Activated B cell treated with CpG ODN at 0.5 μM for 24 hours (primary cell): Measurements from ENCODE around the gene GSAP. TPM values are rescaled to one million over a fixed set of nuclear protein-coding genes. Genes with fewer than 3 reads are reported as not detected.

Source experiments
- ATAC-seq: fragments of 200-7000 bp; cut with Tn5 transposase; one replicate; pipeline ENCODE4 v1.10.0; 2021; ENCODE audit warnings: low read depth, mild to moderate bottlenecking, moderate library complexity
- CTCF ChIA-PET: fragments of 350-600 bp; sonication (Branson Sonifier 250); formaldehyde crosslinking; loops from one replicate; lab custom pipeline; 2021; ENCODE audit warnings: antibody characterized with exemption; lab: Charles Lee
- POLR2A ChIA-PET: fragments of 350-600 bp; sonication (Branson Sonifier 250); formaldehyde crosslinking; loops from one replicate; lab custom pipeline; 2021; ENCODE audit warnings: antibody characterized with exemption; lab: Charles Lee
- DNase-seq: peaks from one replicate; pipeline ENCODE4 v3.0.0; 2022
- H3K27ac Mint-ChIP-seq: one replicate; pipeline ENCODE4 v1.8.0; 2020; ENCODE audit warnings: mixed read lengths
- H3K27me3 Mint-ChIP-seq: one replicate; pipeline ENCODE4 v1.8.0; 2021; ENCODE audit warnings: mixed read lengths
- H3K36me3 Mint-ChIP-seq: one replicate; pipeline ENCODE4 v1.8.0; 2021; ENCODE audit warnings: low read depth, mixed read lengths
- H3K4me1 Mint-ChIP-seq: one replicate; pipeline ENCODE4 v1.8.0; 2021; ENCODE audit warnings: mixed read lengths
- H3K4me3 Mint-ChIP-seq: one replicate; pipeline ENCODE4 v1.8.0; 2020; ENCODE audit warnings: mild to moderate bottlenecking, mixed read lengths
- H3K9me3 Mint-ChIP-seq: one replicate; pipeline ENCODE4 v1.8.0; 2020; ENCODE audit warnings: mixed read lengths
- intact Hi-C: fragments of 100-400 bp; cut with micrococcal nuclease; formaldehyde crosslinking; loops from one replicate; pipeline ENCODE4 v1.15.1; 2024
- total RNA-seq: library from RNA; stranded (reverse); gene quantifications from 2 replicates; pipeline ENCODE4 v1.2.3, GENCODE V29; 2022
- TF ChIP-seq, protein P1 (sequence below): fragments of 200-600 bp; IDR thresholded peaks from one replicate; pipeline ENCODE4 v1.8.0; 2022; ENCODE audit warnings: antibody characterized with exemption, mild to moderate bottlenecking

GSAP gene
- total RNA-seq, 1 donor from 2014 or later = 91.2 TPM

DNA sequence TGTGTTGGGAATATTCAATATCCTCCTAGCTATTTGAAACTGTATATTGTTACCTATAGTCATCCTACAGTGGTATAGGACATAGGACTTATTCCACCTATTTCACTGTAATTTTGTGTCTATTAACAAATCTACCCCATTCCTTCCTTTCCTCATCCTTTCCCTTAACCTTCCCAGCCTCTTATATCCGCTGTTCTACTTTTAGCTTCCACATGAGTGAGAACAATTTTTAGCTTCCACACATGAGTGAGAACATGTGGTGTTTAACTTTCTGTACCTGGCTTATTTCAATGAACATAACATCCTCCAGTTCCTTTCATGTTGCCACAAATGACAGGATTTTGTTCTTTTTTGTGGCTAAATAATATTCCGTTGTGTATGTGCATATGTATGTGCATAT is 120.6 kb downstream of the GSAP start:
- Mint-ChIP-seq H3K27ac (no peak overlapping the region), H3K4me1 (no peaks in the 10 kb centered on the region), H3K9me3 (peaks cover 20% of the 10 kb centered on the region), H3K4me3 (no peak overlapping the region), H3K27me3 (no peaks in the 10 kb centered on the region), H3K36me3 (peaks cover 13% of the 10 kb centered on the region)
- ATAC-seq (no peak), DNase-seq (no peak)
- intact Hi-C loops = no loop called here
- TF ChIP-seq, protein P1, sequence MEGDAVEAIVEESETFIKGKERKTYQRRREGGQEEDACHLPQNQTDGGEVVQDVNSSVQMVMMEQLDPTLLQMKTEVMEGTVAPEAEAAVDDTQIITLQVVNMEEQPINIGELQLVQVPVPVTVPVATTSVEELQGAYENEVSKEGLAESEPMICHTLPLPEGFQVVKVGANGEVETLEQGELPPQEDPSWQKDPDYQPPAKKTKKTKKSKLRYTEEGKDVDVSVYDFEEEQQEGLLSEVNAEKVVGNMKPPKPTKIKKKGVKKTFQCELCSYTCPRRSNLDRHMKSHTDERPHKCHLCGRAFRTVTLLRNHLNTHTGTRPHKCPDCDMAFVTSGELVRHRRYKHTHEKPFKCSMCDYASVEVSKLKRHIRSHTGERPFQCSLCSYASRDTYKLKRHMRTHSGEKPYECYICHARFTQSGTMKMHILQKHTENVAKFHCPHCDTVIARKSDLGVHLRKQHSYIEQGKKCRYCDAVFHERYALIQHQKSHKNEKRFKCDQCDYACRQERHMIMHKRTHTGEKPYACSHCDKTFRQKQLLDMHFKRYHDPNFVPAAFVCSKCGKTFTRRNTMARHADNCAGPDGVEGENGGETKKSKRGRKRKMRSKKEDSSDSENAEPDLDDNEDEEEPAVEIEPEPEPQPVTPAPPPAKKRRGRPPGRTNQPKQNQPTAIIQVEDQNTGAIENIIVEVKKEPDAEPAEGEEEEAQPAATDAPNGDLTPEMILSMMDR = no peak
- POLR2A ChIA-PET = no interaction called here
- CTCF ChIA-PET = interaction anchor here (1.2 kb wide), 1 partner anchor 981 kb away, joined by 3 read pairs; no protein-coding TSS in a partner anchor

DNA sequence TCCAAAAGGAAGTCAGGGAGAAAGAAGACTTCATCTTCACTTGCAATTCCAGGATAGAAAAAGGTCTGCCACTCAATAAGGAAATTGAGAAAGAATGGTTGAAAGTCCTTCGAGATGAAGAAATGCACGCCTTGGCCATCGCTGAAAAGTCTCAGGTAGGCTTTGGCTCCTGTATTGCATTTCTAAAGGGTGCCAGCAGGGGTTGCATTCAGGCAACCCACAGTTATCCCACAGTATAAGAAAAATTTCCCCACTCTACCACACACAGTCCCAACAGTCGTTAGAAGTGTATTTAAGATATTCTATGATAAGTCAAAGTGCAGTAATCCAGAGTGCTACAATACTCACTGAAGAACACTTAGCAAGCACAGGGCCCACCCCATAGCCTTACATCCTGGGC is 123.1 kb downstream of the GSAP start:
- no peaks in the 10 kb centered on the region for H3K27me3 Mint-ChIP-seq
- H3K36me3 Mint-ChIP-seq = peaks cover 7% of the 10 kb centered on the region
- CTCF ChIA-PET = no interaction called here
- peaks cover 16% of the 10 kb centered on the region for H3K4me1 Mint-ChIP-seq
- TF ChIP-seq, protein P1 = no peak
- ATAC-seq (no peak), DNase-seq (no peak)
- POLR2A ChIA-PET = no interaction called here
- intact Hi-C loops = no loop called here
- no peak overlapping the region for H3K27ac Mint-ChIP-seq
- peaks cover 11% of the 10 kb centered on the region for H3K9me3 Mint-ChIP-seq
- H3K4me3 Mint-ChIP-seq = no peak overlapping the region

DNA sequence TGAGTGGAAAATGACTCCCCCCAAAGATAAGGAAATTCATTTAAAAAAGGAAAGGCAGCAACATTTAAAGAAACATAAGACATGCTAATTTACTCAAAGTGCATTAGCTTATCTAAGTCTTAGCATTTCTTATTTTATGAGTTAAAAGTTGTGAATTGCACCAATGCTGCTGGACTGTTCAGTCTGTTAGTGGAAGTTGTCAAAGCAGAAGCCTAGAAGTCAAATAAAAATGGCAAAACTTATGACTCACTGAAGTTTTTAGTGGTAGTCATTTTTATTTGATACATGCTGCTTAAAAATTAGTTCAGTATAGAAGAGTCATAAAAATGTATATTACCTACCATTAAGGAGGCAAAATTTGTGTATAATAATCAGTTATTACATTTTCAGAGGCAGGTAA is 125.7 kb downstream of the GSAP start:
- TF ChIP-seq, protein P1 = no peak
- Mint-ChIP-seq H3K36me3 (peaks cover 2% of the 10 kb centered on the region), H3K9me3 (peaks cover 4% of the 10 kb centered on the region), H3K27me3 (no peaks in the 10 kb centered on the region), H3K27ac (no peak overlapping the region), H3K4me3 (no peak overlapping the region), H3K4me1 (peaks cover 19% of the 10 kb centered on the region)
- DNase-seq = no peak
- ChIA-PET CTCF (no interaction called here), POLR2A (no interaction called here)
- no peak for ATAC-seq
- intact Hi-C loops = no loop called here

DNA sequence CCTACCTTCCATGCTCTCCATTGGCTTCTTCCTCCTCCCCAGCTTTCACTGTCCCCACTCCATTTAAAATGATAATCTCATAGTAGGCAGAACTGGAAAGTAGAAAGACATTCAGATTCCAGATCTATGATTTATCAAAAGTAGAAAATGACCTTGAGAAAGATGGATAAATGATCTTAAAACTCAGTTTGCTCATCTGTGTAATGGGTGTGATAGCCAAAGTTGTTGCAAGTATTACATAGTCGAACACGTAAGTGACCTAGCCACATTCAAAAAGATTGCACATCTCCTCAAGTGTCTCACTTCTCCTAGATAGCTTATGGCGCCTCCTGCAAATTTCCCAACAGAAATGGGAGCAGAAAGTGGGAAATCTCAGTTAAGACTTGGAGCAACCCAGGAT is 126.8 kb downstream of the GSAP start:
- H3K27ac Mint-ChIP-seq = no peak overlapping the region
- H3K36me3 Mint-ChIP-seq = peaks cover 2% of the 10 kb centered on the region
- ChIA-PET POLR2A (interaction anchor here (0.6 kb wide), 1 partner anchor 43 kb away, joined by 6 read pairs; no protein-coding TSS in a partner anchor), CTCF (interaction anchor here (1.4 kb wide), 1 partner anchor 42 kb away, joined by 4 read pairs; no protein-coding TSS in a partner anchor)
- ATAC-seq (no peak), DNase-seq (no peak)
- H3K9me3 Mint-ChIP-seq = peaks cover 4% of the 10 kb centered on the region
- H3K4me3 Mint-ChIP-seq = no peak overlapping the region
- TF ChIP-seq, protein P1 = no peak
- no peaks in the 10 kb centered on the region for H3K27me3 Mint-ChIP-seq
- peaks cover 19% of the 10 kb centered on the region for H3K4me1 Mint-ChIP-seq
- intact Hi-C loops = no loop called here

DNA sequence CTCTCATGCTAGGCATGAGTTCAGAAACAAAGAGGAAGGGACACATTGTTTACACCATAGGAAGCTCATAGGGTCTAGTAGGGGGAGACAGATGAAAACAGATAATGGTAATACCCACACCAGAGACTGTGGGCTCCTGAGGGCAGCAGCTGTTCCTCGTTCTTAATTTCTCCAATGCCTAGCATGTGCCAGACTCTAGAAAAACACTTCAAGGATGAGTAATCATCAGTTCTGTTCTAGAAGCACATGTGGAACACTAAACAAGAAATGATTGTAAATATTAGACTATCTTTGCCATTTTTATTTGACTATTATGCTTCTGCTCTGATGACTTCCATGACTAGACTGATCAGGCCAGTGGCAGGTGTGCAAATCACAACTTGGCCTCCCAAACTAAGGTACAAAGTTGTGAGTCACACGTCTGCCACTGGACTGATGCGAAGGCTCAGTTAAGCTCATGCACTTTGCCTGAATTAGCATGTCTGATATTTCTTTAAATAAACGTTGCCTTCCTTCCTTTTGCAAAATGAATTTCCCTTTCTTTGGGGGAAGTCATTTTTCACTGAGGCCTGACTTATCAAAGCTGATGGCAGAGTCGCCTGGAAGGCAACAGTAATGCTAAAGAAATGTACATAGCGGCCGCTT is 127.4 kb downstream of the GSAP start:
- intact Hi-C loops = no loop called here
- ATAC-seq = no peak
- H3K4me1 Mint-ChIP-seq = peaks cover 19% of the 10 kb centered on the region
- H3K27ac Mint-ChIP-seq = no peak overlapping the region
- CTCF ChIA-PET = interaction anchor here (1.4 kb wide), 1 partner anchor 42 kb away, joined by 4 read pairs; no protein-coding TSS in a partner anchor
- H3K9me3 Mint-ChIP-seq = peaks cover 4% of the 10 kb centered on the region
- POLR2A ChIA-PET = interaction anchor here (0.6 kb wide), 1 partner anchor 43 kb away, joined by 6 read pairs; no protein-coding TSS in a partner anchor
- no peak overlapping the region for H3K4me3 Mint-ChIP-seq
- no peaks in the 10 kb centered on the region for H3K27me3 Mint-ChIP-seq
- H3K36me3 Mint-ChIP-seq = peaks cover 2% of the 10 kb centered on the region
- TF ChIP-seq, protein P1 = no peak
- no peak for DNase-seq
